ENCODE data around the gene GNG2. TPM values are rescaled to one million over a fixed set of nuclear protein-coding genes. Genes with fewer than 3 reads are reported as not detected.

GNG2 gene
- total and polyA plus RNA-seq, 2 of the 8 experiments (the other 6 are each of a cell fraction or from before 2014, with no cell fraction given), result 8.2 to 17.9 TPM

GRCh38 chr14:51929910-51930682, 69.7 kb downstream of the GNG2 start:
- H4K5ac ChIP-seq (ENCODE audit: insufficient read length, low read depth, low read length), result no peak overlapping the region
- H2BK5ac ChIP-seq (ENCODE audit: low read depth, low read length), result no peak overlapping the region
- no peaks in the 10 kb centered on the region for H3K36me3 ChIP-seq (ENCODE audit: control insufficient read depth in 2 of 4, insufficient read depth in 4 of 4, low read length in 3 of 4)
- no peak overlapping the region for H4K8ac ChIP-seq (ENCODE audit: extremely low read depth, insufficient read depth, low read length)
- H3K4me2 ChIP-seq (ENCODE audit: insufficient read depth in 1 of 2, low read depth in 2 of 2, low read length in 2 of 2), result no peak overlapping the region
- no peaks in the 10 kb centered on the region for H3K79me2 ChIP-seq (ENCODE audit: control insufficient read depth in 1 of 2, insufficient read depth in 2 of 2, low read length in 2 of 2)
- no peak overlapping the region for H3K23ac ChIP-seq (ENCODE audit: insufficient read length)
- no peak overlapping the region for H3K9ac ChIP-seq (replicated peaks in 1 of 4; ENCODE audit: extremely low read depth in 1 of 4, low read depth in 3 of 4, low read length in 3 of 4)
- no peaks in the 10 kb centered on the region for H3K9me3 ChIP-seq (ENCODE audit: insufficient read depth in 2 of 2, low read depth in 1 of 2, low read length in 1 of 2)
- CTCF ChIA-PET (ENCODE audit: partially characterized antibody), result interaction anchor here (0.9 kb wide), 1 partner anchor 11 kb away, joined by 3 read pairs; no protein-coding TSS in a partner anchor
- H3K23me2 ChIP-seq (ENCODE audit: low read depth, low read length), result no peaks in the 10 kb centered on the region
- H4K20me1 ChIP-seq (replicated peaks in 1 of 2; ENCODE audit: control insufficient read depth in 1 of 2, insufficient read depth in 2 of 2, low read length in 2 of 2), result no peaks in the 10 kb centered on the region
- H4K91ac ChIP-seq (replicated peaks; ENCODE audit: insufficient read length, low read length), result no peak overlapping the region
- no peak overlapping the region for H3K4ac ChIP-seq (replicated peaks; ENCODE audit: insufficient read length, low read depth, low read length)
- no peak overlapping the region for H2BK120ac ChIP-seq (replicated peaks; ENCODE audit: low read depth, low read length)
- no peak overlapping the region for H3K27ac ChIP-seq (ENCODE audit: low read depth, low read length)
- H2BK15ac ChIP-seq (ENCODE audit: low read length), result no peak overlapping the region
- no peak overlapping the region for H3K4me3 ChIP-seq (ENCODE audit: extremely low read depth in 1 of 4, insufficient read depth in 2 of 4, low read depth in 3 of 4, low read length in 4 of 4)
- no peaks in the 10 kb centered on the region for H3K4me1 ChIP-seq (replicated peaks in 1 of 4; ENCODE audit: control insufficient read depth in 3 of 4, insufficient read depth in 4 of 4, low read length in 3 of 4)
- no peaks in the 10 kb centered on the region for H3K27me3 ChIP-seq (replicated peaks in 1 of 4; ENCODE audit: control insufficient read depth in 3 of 4, extremely low read depth in 1 of 4, insufficient read depth in 3 of 4, low read length in 3 of 4)
- H3K18ac ChIP-seq (ENCODE audit: extremely low read depth, low read length), result no peak overlapping the region
- no peak overlapping the region for H2BK20ac ChIP-seq (ENCODE audit: low read length)
- no peak overlapping the region for H2AFZ ChIP-seq (ENCODE audit: low read length)
- no peak for FAIRE-seq
- 91% methylated on average over 8 of the region's 8 CpGs; no CpG with 5 or more reads in 1 of the 2 experiments for WGBS, 2 experiments (ENCODE audit: extremely low coverage in 1 of 2, insufficient coverage in 1 of 2, insufficient read length in 1 of 2, insufficient replicate concordance in 2 of 2, low coverage in 1 of 2, low lambda C conversion rate in 2 of 2, missing lambda C conversion rate in 1 of 2)
- POLR2A ChIA-PET (ENCODE audit: partially characterized antibody), result no interaction called here
- H2AK5ac ChIP-seq (ENCODE audit: low read depth, low read length), result no peak overlapping the region
- H2BK12ac ChIP-seq (ENCODE audit: low read depth, low read length), result no peak overlapping the region
- no peak for DNase-seq (ENCODE audit: low read depth in 1 of 2, low spot score in 2 of 2)
- H3K14ac ChIP-seq (ENCODE audit: insufficient read length), result no peak overlapping the region
- no peak for TF ChIP-seq EP300 (IDR thresholded peaks at IDR 0.05; ENCODE audit: borderline replicate concordance in 1 of 2, low read depth in 2 of 2, low read length in 2 of 2)
- no peak for TF ChIP-seq BCL11A (IDR thresholded peaks at IDR 0.05; ENCODE audit: low read depth in 2 of 2, low read length in 2 of 2)
- no peak for TF ChIP-seq JUN (IDR thresholded peaks at IDR 0.05; ENCODE audit: low read depth, low read length)
- no peak for TF ChIP-seq YY1 (IDR thresholded peaks at IDR 0.05; ENCODE audit: low read depth, low read length)
- no peak for TF ChIP-seq FOSL1 (IDR thresholded peaks at IDR 0.05; ENCODE audit: insufficient read depth, low read depth, low read length)
- no peak for TF ChIP-seq CBX5 (IDR thresholded peaks at IDR 0.05; ENCODE audit: low read depth, low read length)
- H3K79me1 ChIP-seq (ENCODE audit: low read depth, low read length), result no peaks in the 10 kb centered on the region
- H3K56ac ChIP-seq (replicated peaks; ENCODE audit: insufficient read length, low read depth, low read length), result no peak overlapping the region
